Fibroblast of villous mesenchyme (primary cell): ENCODE results near the gene CLNK. TPM values are rescaled to one million over a fixed set of nuclear protein-coding genes. Genes with fewer than 3 reads are reported as not detected.

Experiments
- DNase-seq: peaks from one replicate; pipeline ENCODE4 v3.0.0-alpha.2; 2010; ENCODE audit warnings: low read depth
- H3K4me3 ChIP-seq: 2 replicates; pipeline ENCODE4 v1.5.1; 2011; ENCODE audit warnings: low read depth, mild to moderate bottlenecking, low read length
- CTCF ChIP-seq: IDR thresholded peaks from 2 replicates; pipeline ENCODE4 v1.5.1; 2012; ENCODE audit warnings: low read depth, mild to moderate bottlenecking, low read length; ENCODE audit not compliant: insufficient read depth
- total RNA-seq: library from RNA; depleted of rRNA; stranded (reverse); fragments of >200 nt; gene quantifications from 2 replicates; pipeline ENCODE4 v1.2.3, GENCODE V29; 2012

Gene CLNK
- total RNA-seq, 1 donor, result not detected

- no peak for DNase-seq
- H3K4me3 ChIP-seq, result no peak overlapping the region
- no peak for TF ChIP-seq CTCF
Measured at GRCh38 chr4:10569491-10569890, 115.1 kb downstream of the CLNK start.

- H3K4me3 ChIP-seq, result no peak overlapping the region
- DNase-seq, result no peak
- no peak for TF ChIP-seq CTCF
Measured at GRCh38 chr4:10567766-10568165, 116.8 kb downstream of the CLNK start.

- no peak for DNase-seq
- H3K4me3 ChIP-seq, result no peak overlapping the region
- no peak for TF ChIP-seq CTCF
Measured at GRCh38 chr4:10565166-10565780, 119.3 kb downstream of the CLNK start.

- H3K4me3 ChIP-seq, result no peak overlapping the region
- DNase-seq, result peak; percentile 52
- peak; percentile 86 for TF ChIP-seq CTCF
Measured at GRCh38 chr4:10554694-10555093, 129.9 kb downstream of the CLNK start.

GRCh38 chr4:10554121-10554520 lies 130.4 kb downstream of the CLNK start:
- no peak for DNase-seq
- TF ChIP-seq CTCF, result no peak

GRCh38 chr4:10552591-10553280 lies 131.8 kb downstream of the CLNK start:
- DNase-seq, result no peak
- no peak overlapping the region for H3K4me3 ChIP-seq
- TF ChIP-seq CTCF, result no peak

More at GRCh38 chr4:10554121-10554520, 130.4 kb downstream of the CLNK start:
- H3K4me3 ChIP-seq, result no peak overlapping the region
